Vagina (tissue), 2 donors: ENCODE data around the gene GGCX. TPM values are rescaled to one million over a fixed set of nuclear protein-coding genes. Genes with fewer than 3 reads are reported as not detected.
A peak's percentile ranks its signal among the peaks of the same experiment; 100 is the strongest.

Source experiments
- DNase-seq, 2 donors: peaks; one replicate each; pipeline ENCODE4 v3.0.0-alpha.2; 2017; ENCODE audit errors: extremely low spot score in 2 of 2
- H3K27ac ChIP-seq: fragments of 200-600 bp; sonication (generic); one replicate; pipeline ENCODE4 v1.5.1; 2019
- H3K27me3 ChIP-seq: fragments of 200-600 bp; sonication (generic); one replicate; pipeline ENCODE4 v1.5.1; 2019
- H3K36me3 ChIP-seq, 2 donors: fragments of 200-600 bp; sonication (generic); one replicate each; pipeline ENCODE4 v1.5.1; 2017 to 2019
- H3K4me1 ChIP-seq: fragments of 200-600 bp; sonication (generic); one replicate; pipeline ENCODE4 v1.5.1; 2019
- H3K4me3 ChIP-seq, 2 donors: fragments of 200-600 bp; sonication (generic); 1 replicate in 1 of 2; 2 replicates in 1 of 2; pipeline ENCODE4 v1.5.1; 2016 to 2019
- H3K9me3 ChIP-seq: fragments of 200-600 bp; sonication (generic); one replicate; pipeline ENCODE4 v1.5.1; 2019
- CTCF ChIP-seq, 3 experiments: fragments of 450-650 bp in 2 of 3; fragments of 200-600 bp in 1 of 3; sonication (generic) in 1 of 3; IDR thresholded peaks; one replicate each; pipeline ENCODE4 v1.5.1; 2017 to 2019; ENCODE audit warnings: antibody characterized with exemption in 3 of 3, mild to moderate bottlenecking in 2 of 3, moderate library complexity in 2 of 3
- POLR2A ChIP-seq, 2 donors: fragments of 450-650 bp; IDR thresholded peaks; one replicate each; pipeline ENCODE4 v1.6.1; 2017; ENCODE audit warnings: antibody characterized with exemption in 2 of 2, mild to moderate bottlenecking in 2 of 2, moderate library complexity in 2 of 2
- POLR2AphosphoS5 ChIP-seq, 2 donors: sonication (generic); formaldehyde crosslinking; IDR thresholded peaks; one replicate each; pipeline ENCODE4 v1.9.0; 2017; ENCODE audit warnings: antibody characterized with exemption in 2 of 2, mild to moderate bottlenecking in 2 of 2, low read depth in 1 of 2; ENCODE audit not compliant: insufficient read depth in 1 of 2
- intact Hi-C: fragments of 100-400 bp; cut with DNase I; formaldehyde crosslinking; loops from one replicate; pipeline ENCODE4 v1.15.1; 2023
- total RNA-seq: library from RNA; depleted of rRNA; stranded (reverse); fragments of >200 nt; gene quantifications from one replicate; pipeline ENCODE4 v1.2.3, GENCODE V29; 2016

GGCX gene
- total RNA-seq, 1 donor from 2014 or later = 18.2 TPM

DNA sequence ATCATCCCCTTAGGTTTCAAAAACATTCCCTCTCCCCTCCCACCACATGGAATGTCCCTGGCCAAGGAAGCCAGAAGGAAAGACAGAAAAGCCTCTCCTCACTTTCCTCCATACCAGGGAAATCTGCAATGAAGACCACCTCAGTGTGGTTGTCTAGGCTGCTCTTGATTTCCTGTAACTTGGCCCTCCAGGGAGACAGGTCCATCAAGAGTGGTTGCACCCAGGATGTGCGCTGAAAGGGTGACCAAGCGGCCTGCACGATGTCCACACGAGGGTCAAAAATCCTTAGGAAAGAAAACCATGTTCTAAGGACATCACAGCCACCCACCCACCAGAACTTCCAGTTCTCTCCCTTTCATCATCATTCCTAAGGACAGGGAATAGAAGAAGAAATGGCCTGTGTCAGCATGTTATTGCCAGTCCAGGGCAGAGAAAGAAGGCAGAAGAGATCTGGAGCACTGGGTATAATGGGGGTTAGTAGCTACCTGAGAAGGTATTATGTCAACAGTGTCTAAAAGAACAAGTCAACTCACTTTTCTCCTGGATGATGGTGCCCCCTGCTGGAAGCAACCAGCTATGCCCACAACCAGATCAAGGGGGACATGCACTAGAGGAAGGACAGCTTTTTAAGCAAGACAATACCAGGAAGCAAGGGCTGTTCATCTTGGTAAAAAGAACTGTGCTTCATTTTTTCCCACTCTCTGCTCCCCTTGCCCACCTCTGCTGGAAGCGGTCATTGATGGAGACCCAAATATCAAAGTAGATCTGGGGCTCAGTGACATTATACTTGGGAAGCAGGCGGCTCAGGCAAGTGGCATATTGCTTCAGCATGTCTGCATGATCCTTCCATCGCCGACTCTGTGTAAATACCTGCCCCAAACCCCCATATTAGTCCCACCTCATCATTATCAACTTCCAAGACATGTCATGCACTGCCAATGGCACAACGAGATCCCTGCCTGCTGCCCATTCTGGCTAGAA lies 9.3 kb downstream of the GGCX start:
- no peak for DNase-seq
- H3K27me3 ChIP-seq = no peaks in the 10 kb centered on the region
- TF ChIP-seq POLR2AphosphoS5 (IDR thresholded peaks at IDR 0.05; ENCODE audit: insufficient read depth in 1 of 2, low read depth in 1 of 2) = peak in 1 of 2 donors; percentile 56
- TF ChIP-seq POLR2A (IDR thresholded peaks at IDR 0.05) = no peak
- peak; percentile 90 to 96 (median 96) for TF ChIP-seq CTCF (IDR thresholded peaks at IDR 0.05)
- peaks cover 0 to 54% of the 10 kb centered on the region in 2 donors for H3K36me3 ChIP-seq
- H3K9me3 ChIP-seq = no peaks in the 10 kb centered on the region
- no peak overlapping the region for H3K4me3 ChIP-seq
- H3K4me1 ChIP-seq = no peaks in the 10 kb centered on the region
- peak overlapping the region; percentile 21 for H3K27ac ChIP-seq
- intact Hi-C loops = loop anchor here (1.0 kb wide), 1 partner anchor 130 kb away; no protein-coding TSS in a partner anchor

GRCh38 chr2:85550486-85550885 lies 10.8 kb downstream of the GGCX start:
- Histone ChIP-seq H3K36me3 (peaks cover 0 to 54% of the 10 kb centered on the region in 2 donors), H3K27ac (peak overlapping the region; percentile 57), H3K9me3 (no peaks in the 10 kb centered on the region), H3K27me3 (no peaks in the 10 kb centered on the region), H3K4me3 (no peak overlapping the region), H3K4me1 (no peaks in the 10 kb centered on the region)
- no peak for TF ChIP-seq POLR2A (IDR thresholded peaks at IDR 0.05)
- no peak for TF ChIP-seq POLR2AphosphoS5 (IDR thresholded peaks at IDR 0.05; ENCODE audit: insufficient read depth in 1 of 2, low read depth in 1 of 2)
- DNase-seq = no peak
- intact Hi-C loops = no loop called here

DNA sequence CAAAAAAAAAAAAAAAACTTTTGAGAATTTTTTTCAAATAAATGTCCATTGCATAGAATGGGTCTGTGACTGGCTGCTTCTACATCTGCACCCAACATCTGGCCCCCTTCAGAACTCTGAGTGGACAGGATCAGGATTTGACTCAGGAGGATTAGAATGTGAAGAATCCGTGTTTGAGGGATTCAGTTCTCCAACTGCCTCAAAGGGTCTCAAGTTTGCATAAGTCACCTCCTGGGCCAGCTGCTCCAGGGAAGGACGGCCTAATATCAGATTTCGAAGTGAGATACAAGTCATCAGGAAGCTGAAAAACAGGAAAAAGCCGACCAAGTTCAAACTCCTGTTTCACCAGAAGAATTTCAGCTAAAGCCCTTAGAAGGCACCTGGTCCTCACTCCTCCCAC lies 11.5 kb downstream of the GGCX start:
- Histone ChIP-seq H3K9me3 (no peaks in the 10 kb centered on the region), H3K4me1 (peaks cover 3% of the 10 kb centered on the region), H3K36me3 (peaks cover 0 to 53% of the 10 kb centered on the region in 2 donors), H3K4me3 (no peak overlapping the region), H3K27ac (peak overlapping the region; percentile 57), H3K27me3 (no peaks in the 10 kb centered on the region)
- TF ChIP-seq POLR2A (IDR thresholded peaks at IDR 0.05) = no peak
- no peak for TF ChIP-seq CTCF (IDR thresholded peaks at IDR 0.05)
- no peak for TF ChIP-seq POLR2AphosphoS5 (IDR thresholded peaks at IDR 0.05; ENCODE audit: insufficient read depth in 1 of 2, low read depth in 1 of 2)
- DNase-seq = no peak
- intact Hi-C loops = loop anchor here (10.0 kb wide), 1 partner anchor 55 kb away; the partner anchor contains the start of gene TMEM150A

DNA sequence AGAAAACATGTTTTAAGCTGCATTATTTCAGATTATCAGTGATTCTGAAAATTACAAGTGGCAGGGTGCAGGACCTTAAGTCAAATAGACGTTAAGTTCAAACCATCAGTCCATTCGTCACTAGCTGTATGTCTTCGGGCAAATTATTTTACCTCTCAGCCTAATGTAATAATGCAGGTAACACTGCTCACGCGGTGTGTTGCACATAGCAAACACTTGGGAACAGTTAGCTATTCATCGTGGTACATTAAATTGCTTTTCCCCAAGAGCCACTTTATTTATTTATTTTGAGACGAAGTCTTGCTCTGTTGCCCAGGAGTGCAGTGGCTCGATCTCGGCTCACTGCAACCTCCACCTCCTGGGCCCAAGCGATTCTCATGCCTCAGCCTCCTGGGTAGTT lies 12.2 kb downstream of the GGCX start:
- Histone ChIP-seq H3K27ac (peak overlapping the region; percentile 57), H3K4me1 (peaks cover 10% of the 10 kb centered on the region)
- intact Hi-C loops = loop anchor here (10.0 kb wide), 1 partner anchor 56 kb away; the partner anchor contains the start of gene TMEM150A

DNA sequence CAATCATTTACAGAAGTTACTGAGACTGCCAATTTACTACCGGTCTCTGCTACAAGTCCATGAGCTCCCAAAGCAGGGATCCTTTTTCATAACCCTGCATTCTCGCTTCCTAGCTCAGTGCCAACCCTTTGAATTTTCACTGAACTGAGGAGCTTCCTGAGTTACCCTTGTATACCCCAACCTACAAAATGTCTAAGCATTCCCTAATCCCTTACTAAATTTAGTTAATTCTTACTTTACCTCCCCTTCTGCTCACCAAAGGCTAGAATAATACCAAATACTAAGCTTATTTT lies 12.7 kb downstream of the GGCX start:
- Histone ChIP-seq H3K27me3 (no peaks in the 10 kb centered on the region), H3K27ac (peak overlapping the region; percentile 28), H3K9me3 (no peaks in the 10 kb centered on the region), H3K4me3 (no peak overlapping the region), H3K36me3 (peaks cover 0 to 48% of the 10 kb centered on the region in 2 donors), H3K4me1 (peaks cover 11% of the 10 kb centered on the region)
- TF ChIP-seq POLR2AphosphoS5 (IDR thresholded peaks at IDR 0.05; ENCODE audit: insufficient read depth in 1 of 2, low read depth in 1 of 2) = no peak
- no peak for TF ChIP-seq CTCF (IDR thresholded peaks at IDR 0.05)
- TF ChIP-seq POLR2A (IDR thresholded peaks at IDR 0.05) = no peak
- intact Hi-C loops = loop anchor here (10.0 kb wide), 1 partner anchor 56 kb away; the partner anchor contains the start of gene TMEM150A
- no peak for DNase-seq

More for the DNA sequence above, 12.2 kb downstream of the GGCX start:
- H3K9me3 ChIP-seq = no peaks in the 10 kb centered on the region
- H3K36me3 ChIP-seq = peaks cover 0 to 51% of the 10 kb centered on the region in 2 donors
- H3K27me3 ChIP-seq = no peaks in the 10 kb centered on the region
- no peak for DNase-seq
- no peak overlapping the region for H3K4me3 ChIP-seq
- TF ChIP-seq POLR2AphosphoS5 (IDR thresholded peaks at IDR 0.05; ENCODE audit: insufficient read depth in 1 of 2, low read depth in 1 of 2) (no peak), CTCF (IDR thresholded peaks at IDR 0.05) (no peak), POLR2A (IDR thresholded peaks at IDR 0.05) (no peak)
